ENCODE results near the gene MYO19.
"Not testable (repeated sequence)": the region's sequence is repeated elsewhere in the genome, so short reads cannot be mapped to it uniquely, and the experiment has no call there.

MYO19 gene

GRCh38 chr17:36501351-36501750 is 33.3 kb downstream of the MYO19 start:
- DNase-seq (ENCODE audit: low spot score): no peak

GRCh38 chr17:36500745-36501225 is 33.9 kb downstream of the MYO19 start:
- DNase-seq (ENCODE audit: low spot score): no peak

- DNase-seq (ENCODE audit: low spot score): no peak
Observed at GRCh38 chr17:36498560-36499300, 35.9 kb downstream of the MYO19 start.

DNA sequence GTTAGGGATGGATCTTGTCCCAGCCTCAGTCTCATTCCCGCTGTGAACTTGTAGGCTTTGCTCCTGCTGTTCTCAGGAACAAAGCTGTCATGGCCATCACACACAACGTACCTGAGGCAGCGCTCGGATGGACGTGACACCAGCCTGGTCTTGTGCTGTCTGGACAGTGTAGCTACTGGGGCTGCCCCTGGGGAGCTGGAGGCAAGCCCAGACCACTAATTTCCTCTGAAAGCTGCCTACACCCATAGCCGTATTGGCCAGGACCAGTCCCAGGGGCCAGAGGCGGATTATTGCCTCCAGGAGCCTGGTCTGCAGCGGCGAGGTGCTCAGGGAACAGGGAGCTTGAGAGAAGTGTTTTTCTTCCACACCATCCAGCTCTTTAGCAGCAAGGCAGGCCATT is 36.5 kb downstream of the MYO19 start:
- DNase-seq (ENCODE audit: low spot score): no peak

GRCh38 chr17:36496018-36496789 is 38.5 kb downstream of the MYO19 start:
- DNase-seq (ENCODE audit: low spot score): no peak

- DNase-seq (ENCODE audit: low spot score): no peak
Observed at GRCh38 chr17:36495076-36495578, 39.5 kb downstream of the MYO19 start.

DNA sequence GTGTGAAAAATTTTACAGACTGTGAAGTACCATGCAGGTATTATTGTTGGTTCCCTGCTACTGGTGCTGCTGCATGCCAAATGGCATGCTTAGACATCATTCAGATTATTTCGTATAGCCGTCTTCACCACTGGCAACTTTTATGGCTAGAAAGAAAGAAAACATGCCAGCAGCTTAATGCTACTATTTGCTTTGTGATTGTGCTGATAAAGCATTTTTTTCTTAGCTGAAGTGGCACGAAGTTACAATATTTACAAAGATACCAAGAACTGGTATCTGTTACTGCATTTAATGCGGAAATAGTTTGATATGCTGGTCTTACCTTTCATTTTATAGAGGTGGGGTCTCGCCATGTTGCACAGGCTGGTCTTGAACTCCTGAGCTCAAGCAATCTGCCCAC is 40.0 kb downstream of the MYO19 start:
- DNase-seq (ENCODE audit: low spot score): no peak

- no peak for DNase-seq (ENCODE audit: low spot score)
Observed at GRCh38 chr17:36493956-36494355, 40.7 kb downstream of the MYO19 start.

DNA sequence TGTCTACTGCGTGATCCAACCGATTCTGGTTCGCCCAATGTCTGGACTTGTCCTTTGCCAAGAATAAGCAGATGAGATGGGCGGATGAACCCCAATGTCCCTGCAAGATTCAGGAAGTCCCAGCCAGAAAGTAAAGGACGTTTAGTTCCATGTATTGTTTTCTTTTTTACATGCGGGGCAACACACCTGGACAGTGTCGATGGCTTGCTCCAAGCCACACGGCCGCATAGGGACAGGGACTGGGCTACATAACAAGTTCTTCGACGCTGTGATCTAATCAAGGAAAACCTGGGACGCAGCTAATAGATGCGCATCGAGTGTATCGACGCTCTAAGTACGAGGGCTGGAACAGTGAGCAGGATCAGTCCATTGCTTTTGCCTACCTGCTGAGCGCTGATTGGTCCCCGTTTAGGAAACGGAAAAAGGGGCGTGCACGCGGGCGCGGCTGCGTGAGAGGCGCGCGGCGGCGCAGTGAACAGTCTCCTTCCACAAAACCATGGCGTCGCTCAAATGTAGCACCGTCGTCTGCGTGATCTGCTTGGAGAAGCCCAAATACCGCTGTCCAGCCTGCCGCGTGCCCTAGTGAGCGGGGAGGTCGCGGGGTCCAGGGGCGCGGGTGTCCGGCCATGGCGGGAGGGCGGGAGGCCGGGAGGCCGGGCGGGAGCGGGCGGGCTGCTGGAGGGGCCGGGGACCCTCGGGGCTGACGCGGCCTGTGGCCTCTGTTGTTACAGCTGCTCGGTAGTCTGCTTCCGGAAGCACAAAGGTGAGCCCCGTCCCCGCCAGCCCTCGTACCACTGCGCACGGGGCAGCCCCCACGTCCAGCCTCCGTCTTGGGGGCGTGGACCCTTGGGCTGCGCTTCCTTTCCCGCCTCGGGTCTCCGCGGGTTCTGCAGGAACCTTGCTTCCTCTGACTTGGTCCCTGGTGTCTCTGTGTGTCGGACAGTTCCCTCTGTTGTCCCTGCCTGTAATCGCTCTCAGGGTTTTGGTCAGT is 48.2 kb downstream of the MYO19 start, which contains the start of gene ZNHIT3:
Gene ZNHIT3 (plus strand): TSS at position 478 of the 991 bp plus-strand sequence. CDS start 19 bp downstream, at position 497.
- peak; percentile 94 for DNase-seq (ENCODE audit: low spot score)

GRCh38 chr17:36485805-36486203 is 48.9 kb downstream of the MYO19 start:
- peak; percentile 41 for DNase-seq (ENCODE audit: low spot score)

- no peak for DNase-seq (ENCODE audit: low spot score)
Observed at GRCh38 chr17:36485027-36485426, 49.6 kb downstream of the MYO19 start.

- not testable (repeated sequence) for DNase-seq (ENCODE audit: low spot score)
Observed at GRCh38 chr17:36484021-36484420, 50.6 kb downstream of the MYO19 start.

DNA sequence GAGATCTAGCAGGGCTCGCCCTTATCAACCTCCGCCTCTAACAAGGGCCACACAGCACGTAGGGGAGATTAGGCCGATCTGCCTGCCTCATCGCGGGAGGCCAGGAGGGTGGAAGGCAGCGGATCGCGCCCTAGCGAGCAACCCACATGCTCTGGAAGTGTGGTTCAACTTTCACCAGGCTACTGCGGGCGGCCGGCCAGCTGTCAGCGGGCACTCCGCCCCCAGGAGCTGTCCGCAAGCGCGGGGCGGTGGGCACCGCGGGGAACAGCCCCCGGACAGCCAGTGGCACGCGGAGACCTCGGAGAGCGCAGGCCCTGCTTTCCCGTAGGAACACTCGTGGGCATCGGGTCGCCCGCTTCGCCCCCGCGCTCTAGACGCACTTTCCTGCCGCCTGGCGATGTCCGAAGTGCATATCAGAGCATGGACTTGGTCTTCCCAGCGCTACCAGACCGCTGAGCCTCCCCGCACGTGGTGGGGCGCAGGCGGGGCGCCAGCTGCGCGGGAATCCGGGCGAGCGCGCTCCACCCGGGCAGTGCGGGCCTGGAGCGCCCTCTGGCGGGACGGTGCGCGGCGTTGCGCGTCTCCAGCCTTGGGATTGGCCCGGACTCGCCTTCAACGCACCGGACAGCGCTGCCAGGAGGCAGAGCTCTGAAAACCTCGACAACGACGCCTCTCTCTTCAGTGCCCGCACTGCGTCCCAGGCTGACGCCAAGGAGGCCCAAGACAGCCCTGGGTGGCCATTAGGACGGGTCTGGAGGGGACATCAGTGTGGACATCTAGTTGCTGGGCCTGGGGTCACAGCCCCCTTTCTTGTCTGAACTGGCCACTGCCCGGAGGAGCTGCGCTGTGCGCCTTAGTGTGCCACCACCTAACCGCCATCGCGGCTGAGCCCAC is 51.8 kb downstream of the MYO19 start:
- peak; percentile 90 for DNase-seq (ENCODE audit: low spot score)

DNA sequence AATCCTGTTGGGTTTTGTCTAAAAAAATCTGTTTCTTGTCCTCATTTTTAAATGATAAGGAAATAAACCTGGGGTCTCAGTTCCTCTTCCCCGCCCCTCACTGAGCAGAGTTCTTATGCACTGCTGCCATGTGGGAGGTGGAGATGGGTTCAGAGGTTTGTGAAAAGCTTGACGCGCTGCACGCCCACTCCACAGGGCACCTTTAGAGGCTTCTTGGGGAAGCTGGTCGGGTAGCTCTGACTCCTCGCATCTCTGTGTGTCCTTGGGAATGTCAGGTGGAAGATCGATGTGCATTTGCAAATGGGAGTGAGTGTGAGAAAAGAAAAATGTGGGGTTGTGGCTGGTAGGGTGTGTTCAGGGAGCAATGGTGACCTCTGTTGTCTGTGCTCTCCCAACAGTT is 52.8 kb downstream of the MYO19 start:
- DNase-seq (ENCODE audit: low spot score): no peak

GRCh38 chr17:36475346-36475970 is 59.2 kb downstream of the MYO19 start:
- no peak for DNase-seq (ENCODE audit: low spot score)

DNA sequence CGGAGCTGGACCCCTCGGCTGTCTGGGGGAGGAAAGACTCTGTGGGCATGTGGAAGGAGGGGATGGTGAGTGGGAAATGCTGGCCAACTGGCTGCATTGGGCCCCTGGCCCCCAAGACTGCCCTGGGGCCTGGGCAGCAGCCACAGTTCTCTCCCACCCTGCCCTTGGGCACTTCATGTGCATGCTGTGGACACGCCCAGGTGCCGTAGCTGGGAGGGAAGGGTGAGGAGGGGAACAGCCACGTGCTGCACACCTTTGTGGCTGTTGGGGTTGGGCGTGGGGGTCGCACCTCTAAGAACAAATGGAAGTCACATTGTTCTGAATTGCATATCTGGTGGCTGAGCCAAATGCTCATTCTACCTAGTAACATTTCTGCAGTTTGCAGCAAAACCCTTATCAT is 60.1 kb downstream of the MYO19 start:
- DNase-seq (ENCODE audit: low spot score): no peak

- DNase-seq (ENCODE audit: low spot score): no peak
Observed at GRCh38 chr17:36470499-36470898, 64.2 kb downstream of the MYO19 start.

DNA sequence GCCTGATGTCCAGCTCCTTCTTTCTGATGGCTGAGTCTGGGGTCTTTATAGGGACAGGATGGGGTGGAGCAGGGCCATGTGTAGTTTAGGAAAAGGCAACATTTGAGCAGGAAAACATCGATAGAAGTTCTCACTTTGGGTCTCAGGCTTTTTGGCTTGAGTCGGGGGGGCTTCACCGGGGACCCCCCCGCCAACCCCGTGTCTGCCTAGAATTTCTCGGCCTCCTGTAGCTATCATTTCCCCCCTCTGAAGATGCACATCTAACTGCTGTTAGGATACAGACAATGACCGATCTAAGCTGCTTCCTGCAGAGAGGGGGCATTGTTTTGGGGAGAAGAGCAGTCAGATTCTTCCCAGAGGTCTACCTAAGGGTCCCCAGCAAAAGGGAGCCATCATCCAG is 64.9 kb downstream of the MYO19 start:
- DNase-seq (ENCODE audit: low spot score): no peak

GRCh38 chr17:36468903-36469635 is 65.6 kb downstream of the MYO19 start:
- DNase-seq (ENCODE audit: low spot score): no peak

- DNase-seq (ENCODE audit: low spot score): no peak
Observed at GRCh38 chr17:36464765-36465088, 69.9 kb downstream of the MYO19 start.

All from left forelimb (tissue), 1 donor.